Endothelial cell of umbilical vein (primary cell): ENCODE data around the gene SLC12A8. TPM values are rescaled to one million over a fixed set of nuclear protein-coding genes. Genes with fewer than 3 reads are reported as not detected.

Experiments used
- BruUV-seq: library from RNA; stranded (reverse); fragments of 400-500 nt; replicated peaks from 2 replicates; lab custom pipeline; 2021; lab: Mats Ljungman, UMichigan
- CTCF ChIA-PET: fragments of 300-600, 350-600 bp; sonication (Branson Sonifier 250); formaldehyde crosslinking; loops from one replicate; lab custom pipeline; 2021; ENCODE audit warnings: antibody characterized with exemption, inconsistent platforms; lab: Charles Lee
- POLR2A ChIA-PET: fragments of 300-600, 350-600 bp; sonication (Branson Sonifier 250); formaldehyde crosslinking; loops from one replicate; lab custom pipeline; 2021; ENCODE audit warnings: antibody characterized with exemption, inconsistent platforms; lab: Charles Lee
- DNase-seq: peaks from one replicate; pipeline ENCODE4 v3.0.0-alpha.2; 2011; ENCODE audit warnings: low read depth, low spot score
- FAIRE-seq: peaks from 2 replicates; lab custom pipeline; 2011; peaks lifted over from hg19 to GRCh38; lab: Jason Lieb, UNC
- H2AFZ ChIP-seq: 2 replicates; pipeline ENCODE4 v1.6.0; 2012; ENCODE audit warnings: low read depth, low read length, control low read depth, inconsistent platforms
- H3K27ac ChIP-seq: 2 replicates; pipeline ENCODE4 v1.5.1; 2011; ENCODE audit warnings: low read depth, mild to moderate bottlenecking, control low read depth, low read length, moderate library complexity; ENCODE audit not compliant: insufficient read depth
- H3K27me3 ChIP-seq, 2 experiments: 2 replicates each; pipeline versions ENCODE4 v1.6.0 to v1.6.1; 2011; ENCODE audit warnings: low read length in 2 of 2, mixed read lengths in 1 of 2; ENCODE audit not compliant: control insufficient read depth in 2 of 2, insufficient read depth in 2 of 2
- H3K36me3 ChIP-seq, 2 experiments: 2 replicates in 1 of 2; 3 replicates in 1 of 2; pipeline ENCODE4 v1.5.1; 2011; ENCODE audit warnings: low read length in 2 of 2, mild to moderate bottlenecking in 1 of 2, moderate library complexity in 1 of 2; ENCODE audit not compliant: control insufficient read depth in 2 of 2, insufficient read depth in 2 of 2; ENCODE audit errors: extremely low read depth in 1 of 2
- H3K4me1 ChIP-seq: 3 replicates; pipeline ENCODE4 v1.5.1; 2011; ENCODE audit warnings: mild to moderate bottlenecking, low read length; ENCODE audit not compliant: control insufficient read depth, insufficient read depth; ENCODE audit errors: extremely low read depth
- H3K4me2 ChIP-seq: 2 replicates; pipeline ENCODE4 v1.6.1; 2011; ENCODE audit warnings: low read length, control low read depth, mixed read lengths; ENCODE audit not compliant: insufficient read depth
- H3K4me3 ChIP-seq, 3 experiments: fragments of 200-600 bp in 1 of 3; sonication (generic), shearing (Covaris generic) in 1 of 3; replicated peaks in 1 of 3; 2 replicates each; pipeline ENCODE4 v1.5.1; 2011 to 2016; ENCODE audit warnings: control low read depth in 3 of 3, low read length in 3 of 3, mild to moderate bottlenecking in 2 of 3, inconsistent platforms in 1 of 3, low read depth in 1 of 3, moderate library complexity in 1 of 3; ENCODE audit not compliant: insufficient read depth in 1 of 3
- H3K79me2 ChIP-seq: 2 replicates; pipeline ENCODE4 v1.6.0; 2012; ENCODE audit warnings: low read length, inconsistent platforms; ENCODE audit not compliant: control insufficient read depth, insufficient read depth
- H3K9ac ChIP-seq: replicated peaks from 2 replicates; pipeline ENCODE3; 2011; ENCODE audit warnings: low read length, control low read depth; ENCODE audit not compliant: insufficient read depth; ENCODE audit errors: extremely low read depth
- H3K9me1 ChIP-seq: replicated peaks from 3 replicates; pipeline ENCODE4 v1.6.0; 2011; ENCODE audit warnings: mild to moderate bottlenecking, low read length; ENCODE audit not compliant: control insufficient read depth, insufficient read depth; ENCODE audit errors: extremely low read depth
- H3K9me3 ChIP-seq: replicated peaks from 2 replicates; pipeline ENCODE4 v1.5.1; 2012; ENCODE audit warnings: low read length, inconsistent platforms; ENCODE audit not compliant: control insufficient read depth, insufficient read depth
- H4K20me1 ChIP-seq: replicated peaks from 2 replicates; pipeline ENCODE3; 2011; ENCODE audit warnings: mild to moderate bottlenecking, low read length; ENCODE audit not compliant: control insufficient read depth, insufficient read depth; ENCODE audit errors: extremely low read depth
- EZH2 ChIP-seq: IDR thresholded peaks from 2 replicates; pipeline ENCODE4 v1.6.1; 2012; ENCODE audit warnings: borderline replicate concordance, low read depth, mild to moderate bottlenecking, moderate library complexity, low read length, inconsistent platforms; ENCODE audit not compliant: severe bottlenecking
- FOS ChIP-seq: IDR thresholded peaks from 2 replicates; pipeline ENCODE4 v1.6.1; 2011; ENCODE audit warnings: mild to moderate bottlenecking, low read length, moderate library complexity, borderline replicate concordance; ENCODE audit not compliant: insufficient read depth
- GATA2 ChIP-seq: IDR thresholded peaks from 2 replicates; pipeline ENCODE4 v1.7.0; 2011; ENCODE audit warnings: low read depth, mild to moderate bottlenecking, moderate library complexity, mixed read lengths, low read length; ENCODE audit not compliant: insufficient read length, insufficient read depth
- JUN ChIP-seq: IDR thresholded peaks from 2 replicates; pipeline ENCODE4 v1.6.1; 2011; ENCODE audit warnings: borderline replicate concordance, low read depth; ENCODE audit not compliant: insufficient read length, insufficient read depth
- MYC ChIP-seq: IDR thresholded peaks from one replicate; pipeline ENCODE4 v1.6.1; 2011; ENCODE audit warnings: mild to moderate bottlenecking, low read depth, low read length
- POLR2A ChIP-seq: IDR thresholded peaks from 2 replicates; pipeline ENCODE4 v1.6.1; 2012; ENCODE audit warnings: low read depth, mild to moderate bottlenecking, control low read depth, low read length
- POLR2AphosphoS5 ChIP-seq: IDR thresholded peaks from 2 replicates; pipeline ENCODE4 v1.6.1; 2012; ENCODE audit warnings: low read depth, mild to moderate bottlenecking, control low read depth, low read length, moderate library complexity; ENCODE audit not compliant: insufficient read depth
- dilution Hi-C: fragments of 300-500 bp; cut with MboI; formaldehyde crosslinking; loops from one replicate; pipeline ENCODE4 v1.15.0; 2019; ENCODE audit warnings: low sequenced_read_pairs; ENCODE audit not compliant: extremely low pct_ligation_motif_present
- intact Hi-C: fragments of 100-400 bp; cut with micrococcal nuclease; formaldehyde crosslinking; loops from one replicate; pipeline ENCODE4 v1.10.0; 2022
- polyA plus RNA-seq, 4 experiments: library from polyadenylated mRNA; depleted of rRNA in 3 of 4; stranded (reverse) in 3 of 4; unstranded in 1 of 4; fragments of >200 nt; gene quantifications; 2 replicates each; pipeline versions ENCODE4 v1.2.1 to v1.2.3, GENCODE V29; 2011 to 2012; ENCODE audit warnings: missing spikeins in 1 of 4
- total RNA-seq: library from RNA; stranded (reverse); gene quantifications from 2 replicates; pipeline ENCODE4 v1.2.3, GENCODE V29; 2021
- TF ChIP-seq, protein P1 (sequence below): IDR thresholded peaks from 2 replicates; pipeline ENCODE4 v1.6.1; 2011; ENCODE audit not compliant: insufficient read depth, insufficient read length
- TF ChIP-seq, protein P2 (sequence below), 2 donors: IDR thresholded peaks; 1 replicate in 1 of 2; 2 replicates in 1 of 2; pipeline ENCODE4 v1.5.1; 2011; ENCODE audit warnings: low read length in 2 of 2, mild to moderate bottlenecking in 2 of 2, moderate library complexity in 2 of 2, control low read depth in 1 of 2, inconsistent platforms in 1 of 2, low read depth in 1 of 2; ENCODE audit not compliant: insufficient read depth in 1 of 2; ENCODE audit errors: extremely low read depth in 1 of 2

SLC12A8 gene
- total and polyA plus RNA-seq, 2 donors (not counting 3 experiments of a cell fraction or from before 2014, with no cell fraction given), result 0.86 to 0.90 TPM

DNA sequence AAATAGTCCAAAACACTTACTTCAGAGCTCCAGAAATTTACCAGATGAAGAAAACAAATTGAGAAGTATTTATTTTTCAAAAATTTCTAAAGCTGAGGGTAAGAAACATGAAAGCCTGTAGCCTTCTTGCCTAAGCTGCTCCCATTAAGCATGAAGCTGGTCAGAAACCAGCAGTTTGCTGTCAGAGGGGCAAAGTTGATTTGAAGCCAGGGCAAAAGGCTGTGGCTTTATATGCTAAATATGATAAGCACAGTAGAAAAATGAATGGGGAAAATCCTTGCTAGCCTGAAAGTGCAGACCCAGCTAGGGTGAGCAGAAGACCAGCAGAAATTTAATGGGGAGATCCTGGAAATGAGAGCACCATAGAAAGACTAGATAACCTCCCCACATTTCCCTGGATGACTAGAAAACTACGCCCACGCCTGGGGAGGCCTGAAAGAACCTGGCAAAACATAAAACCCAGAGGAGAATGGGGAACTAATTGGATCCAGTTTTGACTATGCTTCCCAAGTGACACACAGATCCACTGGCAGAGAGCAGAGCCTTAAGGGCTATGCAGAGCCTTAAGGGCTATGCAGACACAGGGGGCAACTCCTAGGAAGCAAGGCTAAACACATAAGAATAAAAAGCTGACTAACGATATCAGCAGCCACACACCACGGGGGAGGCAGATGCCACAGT, 113.8 kb downstream of the SLC12A8 start:
- no TSS peak for BruUV-seq
- H3K36me3 ChIP-seq, result no peaks in the 10 kb centered on the region
- no peaks in the 10 kb centered on the region for H3K9me1 ChIP-seq
- H3K27ac ChIP-seq, result no peak overlapping the region
- H3K4me3 ChIP-seq, result no peak overlapping the region
- intact Hi-C loops (no loop called here), dilution Hi-C loops (no loop called here)
- no peak for DNase-seq
- no peak overlapping the region for H2AFZ ChIP-seq
- H3K4me1 ChIP-seq, result no peaks in the 10 kb centered on the region
- no peaks in the 10 kb centered on the region for H3K79me2 ChIP-seq
- H3K9ac ChIP-seq, result no peak overlapping the region
- TF ChIP-seq, protein P1, sequence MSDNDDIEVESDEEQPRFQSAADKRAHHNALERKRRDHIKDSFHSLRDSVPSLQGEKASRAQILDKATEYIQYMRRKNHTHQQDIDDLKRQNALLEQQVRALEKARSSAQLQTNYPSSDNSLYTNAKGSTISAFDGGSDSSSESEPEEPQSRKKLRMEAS, result no peak
- TF ChIP-seq GATA2 (no peak), POLR2A (no peak), POLR2AphosphoS5 (no peak), MYC (no peak), JUN (no peak), EZH2 (no peak), FOS (no peak)
- TF ChIP-seq, protein P2, sequence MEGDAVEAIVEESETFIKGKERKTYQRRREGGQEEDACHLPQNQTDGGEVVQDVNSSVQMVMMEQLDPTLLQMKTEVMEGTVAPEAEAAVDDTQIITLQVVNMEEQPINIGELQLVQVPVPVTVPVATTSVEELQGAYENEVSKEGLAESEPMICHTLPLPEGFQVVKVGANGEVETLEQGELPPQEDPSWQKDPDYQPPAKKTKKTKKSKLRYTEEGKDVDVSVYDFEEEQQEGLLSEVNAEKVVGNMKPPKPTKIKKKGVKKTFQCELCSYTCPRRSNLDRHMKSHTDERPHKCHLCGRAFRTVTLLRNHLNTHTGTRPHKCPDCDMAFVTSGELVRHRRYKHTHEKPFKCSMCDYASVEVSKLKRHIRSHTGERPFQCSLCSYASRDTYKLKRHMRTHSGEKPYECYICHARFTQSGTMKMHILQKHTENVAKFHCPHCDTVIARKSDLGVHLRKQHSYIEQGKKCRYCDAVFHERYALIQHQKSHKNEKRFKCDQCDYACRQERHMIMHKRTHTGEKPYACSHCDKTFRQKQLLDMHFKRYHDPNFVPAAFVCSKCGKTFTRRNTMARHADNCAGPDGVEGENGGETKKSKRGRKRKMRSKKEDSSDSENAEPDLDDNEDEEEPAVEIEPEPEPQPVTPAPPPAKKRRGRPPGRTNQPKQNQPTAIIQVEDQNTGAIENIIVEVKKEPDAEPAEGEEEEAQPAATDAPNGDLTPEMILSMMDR (IDR thresholded peaks at IDR 0.05; ENCODE audit: extremely low read depth in 1 of 2, insufficient read depth in 1 of 2, low read depth in 1 of 2, low read length in 2 of 2), result no peak
- peaks cover 0 to 2% of the 10 kb centered on the region in 2 experiments for H3K27me3 ChIP-seq
- CTCF ChIA-PET, result interaction anchor here (1.2 kb wide), 1 partner anchor 11 kb away, joined by 4 read pairs; no protein-coding TSS in a partner anchor
- H3K9me3 ChIP-seq, result no peaks in the 10 kb centered on the region
- POLR2A ChIA-PET, result no interaction called here
- H3K4me2 ChIP-seq, result no peak overlapping the region
- no peaks in the 10 kb centered on the region for H4K20me1 ChIP-seq
- FAIRE-seq, result no peak
